HEK293 (cell line): Measurements from ENCODE around the gene CAMP.

Experiments used
- CTCF ChIA-PET: fragments of 350-600 bp; formaldehyde crosslinking; extraction: SDS; loops from one replicate; lab custom pipeline; 2021; ENCODE audit warnings: antibody characterized with exemption; lab: Yijun Ruan, JAX
- POLR2A ChIA-PET: fragments of 300-600 bp; formaldehyde crosslinking; extraction: SDS; loops from one replicate; lab custom pipeline; 2020; ENCODE audit warnings: antibody characterized with exemption, inconsistent platforms; lab: Yijun Ruan, JAX
- H3K27ac ChIP-seq: fragments of 200-500 bp; sonication (Bioruptor generic); 2 replicates; pipeline ENCODE4 v1.5.1; 2014; ENCODE audit warnings: low read depth, low read length, control low read depth, inconsistent platforms; ENCODE audit errors: extremely low read depth
- H3K36me3 ChIP-seq, 2 experiments: fragments of 200-500 bp in 1 of 2; sonication (Bioruptor generic) in 1 of 2; 1 replicate in 1 of 2; 2 replicates in 1 of 2; pipeline ENCODE4 v1.5.1; 2014 to 2017; ENCODE audit warnings: inconsistent platforms in 2 of 2, low read length in 2 of 2; ENCODE audit not compliant: control insufficient read depth in 2 of 2, insufficient read depth in 1 of 2
- H3K4me1 ChIP-seq: fragments of 200-500 bp; sonication (Bioruptor generic); 2 replicates; pipeline ENCODE4 v1.5.1; 2014; ENCODE audit warnings: mild to moderate bottlenecking, low read length, inconsistent platforms; ENCODE audit not compliant: control insufficient read depth, insufficient read depth
- H3K4me3 ChIP-seq: 2 replicates; pipeline ENCODE4 v1.5.1; 2011; ENCODE audit warnings: low read depth, mild to moderate bottlenecking, control low read depth, low read length, moderate library complexity
- H3K9me3 ChIP-seq: fragments of 200-500 bp; sonication (Bioruptor generic); 2 replicates; pipeline ENCODE4 v1.5.1; 2014; ENCODE audit warnings: low read depth, low read length, inconsistent platforms; ENCODE audit not compliant: control insufficient read depth, insufficient read depth
- BCL11B ChIP-seq: fragments of 450-650 bp; formaldehyde crosslinking; IDR thresholded peaks from 2 replicates; pipeline ENCODE4 v1.5.1; 2016; ENCODE audit warnings: low read depth, missing biosample characterization, missing genetic modification characterization
- GLIS1 ChIP-seq: fragments of 450-650 bp; formaldehyde crosslinking; IDR thresholded peaks from 2 replicates; pipeline ENCODE4 v1.5.1; 2016; ENCODE audit warnings: missing biosample characterization, missing genetic modification characterization
- MYNN ChIP-seq: fragments of 450-650 bp; formaldehyde crosslinking; IDR thresholded peaks from 2 replicates; pipeline ENCODE4 v1.5.1; 2016; ENCODE audit warnings: missing biosample characterization, missing genetic modification characterization, borderline replicate concordance
- RBAK ChIP-seq: fragments of 450-650 bp; formaldehyde crosslinking; IDR thresholded peaks from 2 replicates; pipeline ENCODE4 v1.5.1; 2016; ENCODE audit warnings: missing biosample characterization, missing genetic modification characterization
- SCRT1 ChIP-seq: fragments of 450-650 bp; formaldehyde crosslinking; IDR thresholded peaks from 2 replicates; pipeline ENCODE4 v1.5.1; 2016; ENCODE audit warnings: missing biosample characterization, missing genetic modification characterization, borderline replicate concordance
- TCF7L2 ChIP-seq: IDR thresholded peaks from 2 replicates; pipeline ENCODE4 v1.6.1; 2011; ENCODE audit warnings: low read depth, mild to moderate bottlenecking, inconsistent platforms, low read length, moderate library complexity, borderline replicate concordance
- ZBTB48 ChIP-seq: fragments of 450-650 bp; formaldehyde crosslinking; IDR thresholded peaks from 2 replicates; pipeline ENCODE4 v1.5.1; 2016; ENCODE audit warnings: missing biosample characterization, missing genetic modification characterization
- ZEB2 ChIP-seq: fragments of 450-650 bp; formaldehyde crosslinking; IDR thresholded peaks from 2 replicates; pipeline ENCODE4 v1.5.1; 2016; ENCODE audit warnings: missing biosample characterization, missing genetic modification characterization
- ZNF121 ChIP-seq: fragments of 450-650 bp; formaldehyde crosslinking; IDR thresholded peaks from 2 replicates; pipeline ENCODE4 v1.5.1; 2016; ENCODE audit warnings: missing biosample characterization, missing genetic modification characterization
- ZNF132 ChIP-seq: fragments of 450-650 bp; formaldehyde crosslinking; IDR thresholded peaks from 2 replicates; pipeline ENCODE4 v1.5.1; 2017; ENCODE audit warnings: missing biosample characterization, missing genetic modification characterization, borderline replicate concordance
- ZNF169 ChIP-seq: fragments of 450-650 bp; formaldehyde crosslinking; IDR thresholded peaks from 2 replicates; pipeline ENCODE4 v1.5.1; 2016; ENCODE audit warnings: missing biosample characterization, missing genetic modification characterization
- ZNF223 ChIP-seq: fragments of 450-650 bp; formaldehyde crosslinking; IDR thresholded peaks from 2 replicates; pipeline ENCODE4 v1.5.1; 2016; ENCODE audit warnings: missing biosample characterization, missing genetic modification characterization
- ZNF366 ChIP-seq: fragments of 450-650 bp; formaldehyde crosslinking; conservative IDR thresholded peaks from 2 replicates; pipeline ENCODE4 v1.5.1; 2016; ENCODE audit warnings: missing biosample characterization, missing genetic modification characterization
- ZNF404 ChIP-seq: fragments of 450-650 bp; formaldehyde crosslinking; IDR thresholded peaks from 2 replicates; pipeline ENCODE4 v1.5.1; 2017; ENCODE audit warnings: missing biosample characterization, missing genetic modification characterization
- ZNF488 ChIP-seq: fragments of 450-650 bp; formaldehyde crosslinking; IDR thresholded peaks from 2 replicates; pipeline ENCODE4 v1.5.1; 2016; ENCODE audit warnings: missing biosample characterization, missing genetic modification characterization
- ZNF513 ChIP-seq: fragments of 450-650 bp; IDR thresholded peaks from 2 replicates; pipeline ENCODE4 v1.5.1; 2018; ENCODE audit warnings: missing biosample characterization, missing genetic modification characterization
- ZNF521 ChIP-seq: fragments of 450-650 bp; formaldehyde crosslinking; IDR thresholded peaks from 2 replicates; pipeline ENCODE4 v1.5.1; 2017; ENCODE audit warnings: missing biosample characterization, mild to moderate bottlenecking, missing genetic modification characterization
- ZNF580 ChIP-seq: fragments of 450-650 bp; formaldehyde crosslinking; IDR thresholded peaks from 2 replicates; pipeline ENCODE4 v1.5.1; 2016; ENCODE audit warnings: missing biosample characterization, missing genetic modification characterization
- ZNF654 ChIP-seq: fragments of 450-650 bp; formaldehyde crosslinking; IDR thresholded peaks from 2 replicates; pipeline ENCODE4 v1.5.1; 2016; ENCODE audit warnings: low read depth, missing biosample characterization, missing genetic modification characterization
- TF ChIP-seq, protein P1 (sequence below): fragments of 450-650 bp; formaldehyde crosslinking; IDR thresholded peaks from 2 replicates; pipeline ENCODE4 v1.5.1; 2016; ENCODE audit warnings: missing biosample characterization, missing genetic modification characterization
- TF ChIP-seq, protein P2 (sequence below): fragments of 450-650 bp; formaldehyde crosslinking; IDR thresholded peaks from 2 replicates; pipeline ENCODE4 v1.5.1; 2016; ENCODE audit warnings: missing biosample characterization, missing genetic modification characterization
- TF ChIP-seq, protein P3 (sequence below): fragments of 450-650 bp; formaldehyde crosslinking; IDR thresholded peaks from 2 replicates; pipeline ENCODE4 v1.5.1; 2016; ENCODE audit warnings: missing biosample characterization, missing genetic modification characterization
- TF ChIP-seq, protein P4 (sequence below): fragments of 450-650 bp; formaldehyde crosslinking; IDR thresholded peaks from 2 replicates; pipeline ENCODE4 v1.5.1; 2016; ENCODE audit warnings: missing biosample characterization, missing genetic modification characterization
- TF ChIP-seq, protein P5 (sequence below): fragments of 450-650 bp; formaldehyde crosslinking; IDR thresholded peaks from 2 replicates; pipeline ENCODE4 v1.5.1; 2016; ENCODE audit warnings: missing biosample characterization, missing genetic modification characterization

Gene CAMP

GRCh38 chr3:48194446-48195071 is 28.7 kb upstream of the CAMP start:
- CTCF ChIA-PET: interaction anchor here (0.5 to 3.5 kb wide), 24 partner anchors 11 to 441 kb away, joined by 3 to 47 read pairs (median 4); partner anchors contain the start of genes CAMP, CCDC51, SLC26A6 and TMA7
- H3K4me3 ChIP-seq: no peak overlapping the region
- POLR2A ChIA-PET: interaction anchor here (0.7 kb wide), 1 partner anchor 47 kb away, joined by 4 read pairs; the partner anchor contains the start of gene ZNF589
- no peak overlapping the region for H3K27ac ChIP-seq
- no peaks in the 10 kb centered on the region for H3K9me3 ChIP-seq
- no peaks in the 10 kb centered on the region for H3K4me1 ChIP-seq
- no peaks in the 10 kb centered on the region for H3K36me3 ChIP-seq
- TF ChIP-seq ZNF223 (tag by site-specific recombination) (no peak), ZNF654 (tag by site-specific recombination) (peak; percentile 72), ZNF132 (tag by site-specific recombination) (no peak), ZNF488 (tag by site-specific recombination) (no peak), ZNF521 (no peak), GLIS1 (tag by site-specific recombination) (no peak), RBAK (tag by site-specific recombination) (no peak), ZNF121 (tag by site-specific recombination) (no peak), ZNF366 (tag by site-specific recombination) (peak; percentile 55), ZNF580 (tag by site-specific recombination) (no peak), MYNN (tag by site-specific recombination) (no peak), TCF7L2 (no peak), ZNF404 (tag by site-specific recombination) (no peak), BCL11B (tag by site-specific recombination) (no peak), ZBTB48 (tag by site-specific recombination) (no peak), SCRT1 (tag by site-specific recombination) (no peak), ZNF169 (no peak), ZNF513 (tag by site-specific recombination) (no peak), ZEB2 (tag by site-specific recombination) (0 out of 2 replicates have a peak, but pooled peaks have one; percentile 30)
- TF ChIP-seq, protein P1, sequence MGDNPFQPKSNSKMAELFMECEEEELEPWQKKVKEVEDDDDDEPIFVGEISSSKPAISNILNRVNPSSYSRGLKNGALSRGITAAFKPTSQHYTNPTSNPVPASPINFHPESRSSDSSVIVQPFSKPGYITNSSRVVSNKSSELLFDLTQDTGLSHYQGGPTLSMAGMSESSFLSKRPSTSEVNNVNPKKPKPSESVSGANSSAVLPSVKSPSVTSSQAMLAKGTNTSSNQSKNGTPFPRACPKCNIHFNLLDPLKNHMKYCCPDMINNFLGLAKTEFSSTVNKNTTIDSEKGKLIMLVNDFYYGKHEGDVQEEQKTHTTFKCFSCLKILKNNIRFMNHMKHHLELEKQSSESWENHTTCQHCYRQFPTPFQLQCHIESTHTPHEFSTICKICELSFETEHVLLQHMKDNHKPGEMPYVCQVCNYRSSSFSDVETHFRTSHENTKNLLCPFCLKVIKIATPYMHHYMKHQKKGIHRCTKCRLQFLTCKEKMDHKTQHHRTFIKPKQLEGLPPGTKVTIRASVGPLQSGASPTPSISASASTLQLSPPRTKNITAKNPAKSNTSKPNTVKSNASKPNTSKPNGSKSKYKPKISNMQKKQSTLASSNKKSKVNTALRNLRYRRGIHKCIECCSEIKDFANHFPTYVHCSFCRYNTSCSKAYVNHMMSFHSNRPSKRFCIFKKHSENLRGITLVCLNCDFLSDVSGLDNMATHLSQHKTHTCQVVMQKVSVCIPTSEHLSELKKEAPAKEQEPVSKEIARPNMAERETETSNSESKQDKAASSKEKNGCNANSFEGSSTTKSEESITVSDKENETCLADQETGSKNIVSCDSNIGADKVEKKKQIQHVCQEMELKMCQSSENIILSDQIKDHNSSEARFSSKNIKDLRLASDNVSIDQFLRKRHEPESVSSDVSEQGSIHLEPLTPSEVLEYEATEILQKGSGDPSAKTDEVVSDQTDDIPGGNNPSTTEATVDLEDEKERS (tag by site-specific recombination): no peak
- TF ChIP-seq, protein P2, sequence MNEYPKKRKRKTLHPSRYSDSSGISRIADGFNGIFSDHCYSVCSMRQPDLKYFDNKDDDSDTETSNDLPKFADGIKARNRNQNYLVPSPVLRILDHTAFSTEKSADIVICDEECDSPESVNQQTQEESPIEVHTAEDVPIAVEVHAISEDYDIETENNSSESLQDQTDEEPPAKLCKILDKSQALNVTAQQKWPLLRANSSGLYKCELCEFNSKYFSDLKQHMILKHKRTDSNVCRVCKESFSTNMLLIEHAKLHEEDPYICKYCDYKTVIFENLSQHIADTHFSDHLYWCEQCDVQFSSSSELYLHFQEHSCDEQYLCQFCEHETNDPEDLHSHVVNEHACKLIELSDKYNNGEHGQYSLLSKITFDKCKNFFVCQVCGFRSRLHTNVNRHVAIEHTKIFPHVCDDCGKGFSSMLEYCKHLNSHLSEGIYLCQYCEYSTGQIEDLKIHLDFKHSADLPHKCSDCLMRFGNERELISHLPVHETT (tag by site-specific recombination): no peak
- TF ChIP-seq, protein P3, sequence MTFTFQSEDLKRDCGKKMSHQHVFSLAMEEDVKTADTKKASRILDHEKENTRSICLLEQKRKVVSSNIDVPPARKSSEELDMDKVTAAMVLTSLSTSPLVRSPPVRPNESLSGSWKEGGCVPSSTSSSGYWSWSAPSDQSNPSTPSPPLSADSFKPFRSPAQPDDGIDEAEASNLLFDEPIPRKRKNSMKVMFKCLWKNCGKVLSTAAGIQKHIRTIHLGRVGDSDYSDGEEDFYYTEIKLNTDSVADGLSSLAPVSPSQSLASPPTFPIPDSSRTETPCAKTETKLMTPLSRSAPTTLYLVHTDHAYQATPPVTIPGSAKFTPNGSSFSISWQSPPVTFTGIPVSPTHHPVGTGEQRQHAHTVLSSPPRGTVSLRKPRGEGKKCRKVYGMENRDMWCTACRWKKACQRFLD (tag by site-specific recombination): no peak
- TF ChIP-seq, protein P4, sequence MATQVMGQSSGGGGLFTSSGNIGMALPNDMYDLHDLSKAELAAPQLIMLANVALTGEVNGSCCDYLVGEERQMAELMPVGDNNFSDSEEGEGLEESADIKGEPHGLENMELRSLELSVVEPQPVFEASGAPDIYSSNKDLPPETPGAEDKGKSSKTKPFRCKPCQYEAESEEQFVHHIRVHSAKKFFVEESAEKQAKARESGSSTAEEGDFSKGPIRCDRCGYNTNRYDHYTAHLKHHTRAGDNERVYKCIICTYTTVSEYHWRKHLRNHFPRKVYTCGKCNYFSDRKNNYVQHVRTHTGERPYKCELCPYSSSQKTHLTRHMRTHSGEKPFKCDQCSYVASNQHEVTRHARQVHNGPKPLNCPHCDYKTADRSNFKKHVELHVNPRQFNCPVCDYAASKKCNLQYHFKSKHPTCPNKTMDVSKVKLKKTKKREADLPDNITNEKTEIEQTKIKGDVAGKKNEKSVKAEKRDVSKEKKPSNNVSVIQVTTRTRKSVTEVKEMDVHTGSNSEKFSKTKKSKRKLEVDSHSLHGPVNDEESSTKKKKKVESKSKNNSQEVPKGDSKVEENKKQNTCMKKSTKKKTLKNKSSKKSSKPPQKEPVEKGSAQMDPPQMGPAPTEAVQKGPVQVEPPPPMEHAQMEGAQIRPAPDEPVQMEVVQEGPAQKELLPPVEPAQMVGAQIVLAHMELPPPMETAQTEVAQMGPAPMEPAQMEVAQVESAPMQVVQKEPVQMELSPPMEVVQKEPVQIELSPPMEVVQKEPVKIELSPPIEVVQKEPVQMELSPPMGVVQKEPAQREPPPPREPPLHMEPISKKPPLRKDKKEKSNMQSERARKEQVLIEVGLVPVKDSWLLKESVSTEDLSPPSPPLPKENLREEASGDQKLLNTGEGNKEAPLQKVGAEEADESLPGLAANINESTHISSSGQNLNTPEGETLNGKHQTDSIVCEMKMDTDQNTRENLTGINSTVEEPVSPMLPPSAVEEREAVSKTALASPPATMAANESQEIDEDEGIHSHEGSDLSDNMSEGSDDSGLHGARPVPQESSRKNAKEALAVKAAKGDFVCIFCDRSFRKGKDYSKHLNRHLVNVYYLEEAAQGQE: no peak
- TF ChIP-seq, protein P5, sequence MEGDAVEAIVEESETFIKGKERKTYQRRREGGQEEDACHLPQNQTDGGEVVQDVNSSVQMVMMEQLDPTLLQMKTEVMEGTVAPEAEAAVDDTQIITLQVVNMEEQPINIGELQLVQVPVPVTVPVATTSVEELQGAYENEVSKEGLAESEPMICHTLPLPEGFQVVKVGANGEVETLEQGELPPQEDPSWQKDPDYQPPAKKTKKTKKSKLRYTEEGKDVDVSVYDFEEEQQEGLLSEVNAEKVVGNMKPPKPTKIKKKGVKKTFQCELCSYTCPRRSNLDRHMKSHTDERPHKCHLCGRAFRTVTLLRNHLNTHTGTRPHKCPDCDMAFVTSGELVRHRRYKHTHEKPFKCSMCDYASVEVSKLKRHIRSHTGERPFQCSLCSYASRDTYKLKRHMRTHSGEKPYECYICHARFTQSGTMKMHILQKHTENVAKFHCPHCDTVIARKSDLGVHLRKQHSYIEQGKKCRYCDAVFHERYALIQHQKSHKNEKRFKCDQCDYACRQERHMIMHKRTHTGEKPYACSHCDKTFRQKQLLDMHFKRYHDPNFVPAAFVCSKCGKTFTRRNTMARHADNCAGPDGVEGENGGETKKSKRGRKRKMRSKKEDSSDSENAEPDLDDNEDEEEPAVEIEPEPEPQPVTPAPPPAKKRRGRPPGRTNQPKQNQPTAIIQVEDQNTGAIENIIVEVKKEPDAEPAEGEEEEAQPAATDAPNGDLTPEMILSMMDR: 0 out of 2 replicates have a peak, but pooled peaks have one; percentile 37
